ENCODE measurements around the gene GNAQ.
A peak's percentile ranks its signal among the peaks of the same experiment; 100 is the strongest.

GNAQ gene

GRCh38 chr9:77965445-77966123 lies 66.0 kb downstream of the GNAQ start:
- DNase-seq = no peak

GRCh38 chr9:77964258-77964657 lies 67.4 kb downstream of the GNAQ start:
- DNase-seq = no peak

DNA sequence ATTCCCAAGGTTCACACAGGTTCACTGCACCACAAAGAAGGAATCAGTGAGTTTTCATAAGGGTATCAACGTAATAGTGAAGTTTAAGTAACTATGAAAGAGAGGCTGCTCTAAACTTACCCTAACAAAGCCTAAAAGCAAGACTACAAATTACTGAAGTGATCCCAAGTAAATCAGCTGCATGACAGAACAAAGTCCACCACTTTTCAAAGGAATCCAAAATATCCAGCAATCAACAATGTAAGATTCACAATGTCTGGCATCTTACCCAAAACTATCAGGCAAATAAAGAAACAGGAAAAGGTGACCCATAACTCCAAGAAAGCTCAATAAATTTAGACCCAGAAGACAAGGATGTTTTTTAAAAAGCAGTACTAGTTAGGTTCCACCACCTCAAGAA lies 70.1 kb downstream of the GNAQ start:
- no peak for DNase-seq

GRCh38 chr9:77960356-77961153 lies 71.1 kb downstream of the GNAQ start:
- DNase-seq = no peak

DNA sequence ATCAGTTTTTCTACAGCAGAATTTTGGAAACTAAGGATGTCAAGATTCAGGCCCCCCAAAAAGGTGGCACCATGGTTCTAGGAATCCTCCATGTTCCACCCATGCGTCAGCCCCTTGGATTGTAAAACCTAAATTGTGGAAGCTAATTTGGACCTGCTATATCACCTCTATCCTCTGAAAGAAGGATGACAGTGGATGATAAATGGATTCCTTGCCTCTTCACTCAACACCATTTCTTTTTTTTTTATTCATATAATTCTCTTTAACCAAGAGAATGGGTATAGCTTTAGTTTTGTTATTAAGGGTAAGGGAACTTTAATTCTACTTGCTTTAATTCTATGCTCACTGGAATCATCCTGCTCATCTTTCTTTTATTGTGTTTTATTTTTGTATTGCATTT lies 71.8 kb downstream of the GNAQ start:
- DNase-seq = no peak

DNA sequence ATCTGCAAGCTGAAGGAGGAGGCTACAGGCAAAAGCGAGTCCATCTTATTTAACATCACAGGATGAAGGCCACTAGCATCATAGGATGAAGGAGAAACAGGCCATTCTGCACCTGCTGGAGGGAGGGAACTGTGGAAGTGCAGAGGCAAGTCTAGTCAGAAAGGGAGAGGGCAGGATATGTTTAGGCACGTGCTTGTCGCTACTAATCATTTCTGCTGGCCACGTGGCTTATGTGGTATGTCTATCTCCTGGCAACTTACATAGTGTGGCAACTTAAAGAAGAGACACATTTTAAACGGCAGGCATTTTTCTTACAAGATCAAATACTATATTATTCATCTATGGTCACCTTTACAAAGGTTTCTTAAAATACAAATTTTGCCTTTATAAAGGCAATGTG lies 74.0 kb downstream of the GNAQ start:
- DNase-seq = peak; percentile 16

DNA sequence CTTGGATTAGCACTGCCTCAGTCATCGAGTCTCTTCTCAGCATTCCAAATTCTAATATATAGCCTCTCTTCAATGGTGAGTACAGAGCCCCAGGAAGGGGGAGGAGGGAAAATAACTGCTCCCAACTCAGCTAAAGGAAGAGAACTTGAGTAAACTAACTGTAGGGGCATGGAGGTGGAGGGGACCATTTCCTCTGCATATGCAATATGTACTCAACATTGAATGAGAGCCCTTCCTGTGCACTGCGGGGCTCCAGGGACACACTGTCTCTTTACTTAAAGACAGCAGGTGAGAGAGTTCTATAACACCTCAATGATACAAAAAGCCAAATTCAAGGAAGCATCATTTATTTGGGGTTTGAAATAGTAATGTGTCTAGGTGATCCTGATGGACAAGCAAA lies 75.1 kb downstream of the GNAQ start:
- no peak for DNase-seq

DNA sequence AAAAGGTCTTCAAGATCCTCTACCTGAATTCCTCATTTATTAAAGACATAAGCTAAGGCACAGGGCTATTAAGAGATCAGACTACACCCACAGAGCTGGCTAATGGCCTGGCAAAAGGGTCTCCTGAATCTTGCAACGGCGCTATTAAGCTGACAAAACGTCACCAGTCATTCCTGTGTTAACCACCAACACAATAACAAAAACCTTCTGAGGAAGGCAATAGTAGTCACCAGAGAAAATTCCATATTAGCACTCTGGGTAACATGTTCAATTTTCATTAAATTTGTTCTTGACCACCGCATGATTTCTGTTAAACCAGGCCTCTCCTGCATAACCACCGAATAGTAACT lies 77.0 kb downstream of the GNAQ start:
- peak; percentile 13 for DNase-seq

GRCh38 chr9:77954013-77954665 lies 77.5 kb downstream of the GNAQ start:
- no peak for DNase-seq

DNA sequence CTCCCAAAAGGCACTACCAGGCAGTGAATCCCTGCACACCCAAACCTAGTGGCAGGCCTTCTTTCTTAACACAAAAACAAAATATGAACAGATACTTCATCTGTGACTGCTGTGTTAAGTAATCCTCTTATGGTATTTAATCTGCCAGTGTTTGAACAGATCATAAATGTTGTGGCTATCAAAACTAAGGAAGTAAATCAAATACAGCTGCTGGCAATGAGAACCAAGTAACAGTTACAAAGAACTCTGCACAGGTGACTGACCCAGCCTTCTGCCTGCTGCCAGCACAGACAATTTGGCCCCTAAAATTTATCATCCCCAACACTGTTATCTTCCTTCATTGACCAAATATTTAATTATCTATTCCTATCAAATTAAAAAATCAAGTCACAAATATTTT lies 78.0 kb downstream of the GNAQ start:
- DNase-seq = no peak

GRCh38 chr9:77952635-77953328 lies 78.8 kb downstream of the GNAQ start:
- DNase-seq = no peak

DNA sequence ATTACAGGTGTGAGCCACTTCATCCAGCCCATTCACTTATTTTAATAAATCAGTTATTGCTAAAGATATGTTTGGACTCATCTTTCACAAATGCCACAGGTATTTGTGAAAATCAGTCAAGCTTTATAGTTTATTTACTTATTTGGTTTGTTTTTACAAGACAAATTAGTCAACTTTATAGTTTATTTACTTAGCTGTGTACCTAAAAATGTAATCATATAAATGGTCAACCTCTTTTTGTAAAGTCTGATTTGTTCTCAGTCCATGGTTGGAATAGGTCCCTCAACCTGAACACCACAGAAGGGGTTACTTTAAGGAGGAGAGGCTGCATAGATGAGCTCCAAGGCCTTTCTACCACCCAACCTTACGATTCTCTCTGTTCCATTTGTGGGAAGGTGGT lies 80.2 kb downstream of the GNAQ start:
- DNase-seq = no peak

GRCh38 chr9:77949751-77950436 lies 81.7 kb downstream of the GNAQ start:
- no peak for DNase-seq

GRCh38 chr9:77947651-77948050 lies 84.0 kb downstream of the GNAQ start:
- DNase-seq = no peak

GRCh38 chr9:77946969-77947620 lies 84.5 kb downstream of the GNAQ start:
- DNase-seq = no peak

GRCh38 chr9:77946296-77946695 lies 85.3 kb downstream of the GNAQ start:
- no peak for DNase-seq

- peak; percentile 29 for DNase-seq
Measured at GRCh38 chr9:77945798-77946197, 85.8 kb downstream of the GNAQ start.

DNA sequence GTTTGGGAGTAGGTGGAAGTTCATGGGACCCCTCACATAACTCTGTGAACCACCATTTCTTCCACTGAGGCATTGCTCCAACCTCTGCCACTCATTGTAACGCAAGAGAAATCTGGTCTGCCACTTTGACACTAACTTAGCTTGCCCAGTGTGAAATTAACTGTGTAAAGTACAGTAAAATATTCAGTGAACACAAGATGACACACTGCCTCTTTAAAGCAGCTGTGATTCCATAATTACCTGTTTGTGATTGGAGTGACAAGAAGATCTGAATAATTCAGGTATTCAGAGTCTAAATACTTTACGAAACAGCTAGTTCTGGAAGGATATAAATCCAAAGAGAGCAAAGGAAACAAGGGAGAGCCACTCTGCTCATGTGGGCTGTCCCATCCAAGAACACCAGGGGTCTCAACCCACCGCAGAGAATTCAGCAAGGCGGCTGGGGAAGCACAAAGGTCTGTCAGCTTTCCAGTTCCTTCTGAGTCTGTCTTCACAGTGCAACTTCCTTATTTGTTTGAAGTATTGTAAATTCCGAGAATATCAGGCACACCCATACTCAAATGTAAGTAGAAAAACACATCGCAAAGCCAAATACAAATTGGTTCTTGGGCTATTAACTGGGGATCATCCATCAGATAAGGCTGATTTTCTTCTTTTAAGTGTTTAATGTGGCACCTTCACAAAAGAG lies 86.9 kb downstream of the GNAQ start:
- peak; percentile 44 for DNase-seq

- no peak for DNase-seq
Measured at GRCh38 chr9:77943057-77943456, 88.6 kb downstream of the GNAQ start.

GRCh38 chr9:77939149-77939668 lies 92.4 kb downstream of the GNAQ start:
- DNase-seq = no peak

GRCh38 chr9:77938163-77938562 lies 93.4 kb downstream of the GNAQ start:
- DNase-seq = no peak

DNA sequence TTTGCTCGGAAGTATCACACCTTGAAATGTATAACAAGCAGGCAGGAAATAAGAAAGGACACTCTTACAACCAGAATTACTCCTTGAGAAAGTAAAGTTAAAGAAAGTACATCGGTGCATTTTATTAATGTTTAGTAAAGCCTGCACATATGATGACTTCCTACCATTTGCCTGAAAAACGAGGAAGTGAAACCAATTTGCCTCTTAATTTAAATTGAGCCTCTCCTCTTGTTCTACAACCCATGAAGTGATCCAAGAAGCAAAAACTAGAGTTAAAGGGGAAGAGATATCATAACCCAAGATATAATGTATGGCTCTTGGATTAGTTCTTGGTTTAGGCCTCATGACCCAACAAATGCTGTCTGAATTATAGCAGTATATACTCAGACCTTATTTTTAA lies 95.6 kb downstream of the GNAQ start:
- DNase-seq = peak; percentile 28
